ENCODE results near the gene GBX2. TPM values are rescaled to one million over a fixed set of nuclear protein-coding genes. Genes with fewer than 3 reads are reported as not detected.

GBX2 gene
- total and polyA plus RNA-seq, 2 experiments from 2014 or later: 0.45 TPM; not detected in 1

GRCh38 chr2:236121546-236121945 lies 46.6 kb downstream of the GBX2 start:
- TF ChIP-seq CTCF (IDR thresholded peaks at IDR 0.05; ENCODE audit: poor library complexity) (no peak), EZH2phosphoT487 (IDR thresholded peaks at IDR 0.05; ENCODE audit: low read depth, severe bottlenecking, unreplicated experiment) (no peak), EZH2 (IDR thresholded peaks at IDR 0.05; ENCODE audit: borderline replicate concordance) (no peak)
- WGBS (ENCODE audit: low lambda C conversion rate, missing lambda C conversion rate): 98% methylated on average over 7 of the region's 7 CpGs

GRCh38 chr2:236120829-236121228 lies 47.4 kb downstream of the GBX2 start:
- Histone ChIP-seq H3K27me3 (no peaks in the 10 kb centered on the region), H3K4me3 (no peak overlapping the region), H3K4me2 (no peak overlapping the region), H3K79me2 (no peaks in the 10 kb centered on the region), H2AFZ (no peak overlapping the region), H3K9me2 (replicated peaks; ENCODE audit: insufficient read depth) (no peaks in the 10 kb centered on the region), H3K9me3 (ENCODE audit: low read depth) (no peaks in the 10 kb centered on the region), H4K20me1 (ENCODE audit: insufficient read depth, poor library complexity, severe bottlenecking) (no peaks in the 10 kb centered on the region), H3K27ac (no peak overlapping the region), H3K4me1 (ENCODE audit: insufficient read depth) (no peaks in the 10 kb centered on the region), H3K36me3 (replicated peaks; ENCODE audit: insufficient read depth, low read depth) (no peaks in the 10 kb centered on the region)
- WGBS (ENCODE audit: low lambda C conversion rate, missing lambda C conversion rate): 85% methylated on average over 5 of the region's 5 CpGs
- TF ChIP-seq EZH2phosphoT487 (IDR thresholded peaks at IDR 0.05; ENCODE audit: low read depth, severe bottlenecking, unreplicated experiment) (no peak), CTCF (IDR thresholded peaks at IDR 0.05; ENCODE audit: poor library complexity) (no peak), EZH2 (IDR thresholded peaks at IDR 0.05; ENCODE audit: borderline replicate concordance) (no peak)
- DNase-seq (ENCODE audit: low spot score): no peak

More at GRCh38 chr2:236121546-236121945, 46.6 kb downstream of the GBX2 start:
- no peaks in the 10 kb centered on the region for H3K36me3 ChIP-seq (replicated peaks; ENCODE audit: insufficient read depth, low read depth)
- no peak overlapping the region for H2AFZ ChIP-seq
- no peaks in the 10 kb centered on the region for H3K27me3 ChIP-seq
- no peak overlapping the region for H3K4me3 ChIP-seq
- no peaks in the 10 kb centered on the region for H3K79me2 ChIP-seq
- no peak overlapping the region for H3K4me2 ChIP-seq
- H3K4me1 ChIP-seq (ENCODE audit: insufficient read depth): no peaks in the 10 kb centered on the region
- no peaks in the 10 kb centered on the region for H4K20me1 ChIP-seq (ENCODE audit: insufficient read depth, poor library complexity, severe bottlenecking)
- H3K9me3 ChIP-seq (ENCODE audit: low read depth): no peaks in the 10 kb centered on the region
- DNase-seq (ENCODE audit: low spot score): no peak
- H3K9me2 ChIP-seq (replicated peaks; ENCODE audit: insufficient read depth): no peaks in the 10 kb centered on the region
- no peak overlapping the region for H3K27ac ChIP-seq

GRCh38 chr2:236120141-236120601 lies 48.0 kb downstream of the GBX2 start:
- no peaks in the 10 kb centered on the region for H4K20me1 ChIP-seq (ENCODE audit: insufficient read depth, poor library complexity, severe bottlenecking)
- WGBS (ENCODE audit: low lambda C conversion rate, missing lambda C conversion rate): 97% methylated on average over 26 of the region's 29 CpGs
- no peaks in the 10 kb centered on the region for H3K36me3 ChIP-seq (replicated peaks; ENCODE audit: insufficient read depth, low read depth)
- no peaks in the 10 kb centered on the region for H3K9me3 ChIP-seq (ENCODE audit: low read depth)
- no peaks in the 10 kb centered on the region for H3K4me1 ChIP-seq (ENCODE audit: insufficient read depth)
- no peak overlapping the region for H2AFZ ChIP-seq
- H3K4me2 ChIP-seq: no peak overlapping the region
- H3K27ac ChIP-seq: no peak overlapping the region
- no peaks in the 10 kb centered on the region for H3K9me2 ChIP-seq (replicated peaks; ENCODE audit: insufficient read depth)
- H3K27me3 ChIP-seq: no peaks in the 10 kb centered on the region
- H3K79me2 ChIP-seq: no peaks in the 10 kb centered on the region
- TF ChIP-seq EZH2phosphoT487 (IDR thresholded peaks at IDR 0.05; ENCODE audit: low read depth, severe bottlenecking, unreplicated experiment) (no peak), EZH2 (IDR thresholded peaks at IDR 0.05; ENCODE audit: borderline replicate concordance) (no peak), CTCF (IDR thresholded peaks at IDR 0.05; ENCODE audit: poor library complexity) (no peak)
- no peak overlapping the region for H3K4me3 ChIP-seq
- no peak for DNase-seq (ENCODE audit: low spot score)

- H3K79me2 ChIP-seq: no peaks in the 10 kb centered on the region
- DNase-seq (ENCODE audit: low spot score): no peak
- H3K4me1 ChIP-seq (ENCODE audit: insufficient read depth): no peaks in the 10 kb centered on the region
- no peaks in the 10 kb centered on the region for H4K20me1 ChIP-seq (ENCODE audit: insufficient read depth, poor library complexity, severe bottlenecking)
- no peak overlapping the region for H3K4me3 ChIP-seq
- no peaks in the 10 kb centered on the region for H3K9me3 ChIP-seq (ENCODE audit: low read depth)
- H3K27ac ChIP-seq: no peak overlapping the region
- TF ChIP-seq EZH2 (IDR thresholded peaks at IDR 0.05; ENCODE audit: borderline replicate concordance) (no peak), CTCF (IDR thresholded peaks at IDR 0.05; ENCODE audit: poor library complexity) (no peak), EZH2phosphoT487 (IDR thresholded peaks at IDR 0.05; ENCODE audit: low read depth, severe bottlenecking, unreplicated experiment) (no peak)
- no peaks in the 10 kb centered on the region for H3K27me3 ChIP-seq
- no peak overlapping the region for H3K4me2 ChIP-seq
- H3K9me2 ChIP-seq (replicated peaks; ENCODE audit: insufficient read depth): no peaks in the 10 kb centered on the region
- no peak overlapping the region for H2AFZ ChIP-seq
- WGBS (ENCODE audit: low lambda C conversion rate, missing lambda C conversion rate): 91% methylated on average over 11 of the region's 13 CpGs
- H3K36me3 ChIP-seq (replicated peaks; ENCODE audit: insufficient read depth, low read depth): no peaks in the 10 kb centered on the region
Measured at GRCh38 chr2:236119476-236119875, 48.7 kb downstream of the GBX2 start.

Measured in hepatocyte (in vitro differentiated cells).